Tibial nerve (tissue), 4 donors: ENCODE results near the gene NDC1. TPM values are rescaled to one million over a fixed set of nuclear protein-coding genes. Genes with fewer than 3 reads are reported as not detected.
A peak's percentile ranks its signal among the peaks of the same experiment; 100 is the strongest.

Source experiments
- DNase-seq, 2 donors: peaks; one replicate each; pipeline ENCODE4 v3.0.0-alpha.2; 2019; ENCODE audit warnings: low spot score in 2 of 2
- H3K27ac ChIP-seq, 4 donors: fragments of 200-600 bp; sonication (generic) in 3 of 4; one replicate each; pipeline ENCODE4 v1.5.1; 2017 to 2019; ENCODE audit warnings: mild to moderate bottlenecking in 1 of 4
- H3K27me3 ChIP-seq, 2 donors: fragments of 200-600 bp; sonication (generic) in 1 of 2; one replicate each; pipeline versions ENCODE4 v1.5.1 to v1.6.0; 2017 to 2019
- H3K36me3 ChIP-seq, 3 donors: fragments of 200-600 bp; sonication (generic); one replicate each; pipeline ENCODE4 v1.5.1; 2018 to 2019
- H3K4me1 ChIP-seq, 4 donors: fragments of 200-600 bp; sonication (generic) in 3 of 4; one replicate each; pipeline ENCODE4 v1.5.1; 2017 to 2019
- H3K4me3 ChIP-seq, 4 donors: fragments of 200-600 bp; sonication (generic) in 3 of 4; one replicate each; pipeline ENCODE4 v1.5.1; 2017 to 2019; ENCODE audit warnings: mild to moderate bottlenecking in 1 of 4, moderate library complexity in 1 of 4
- H3K9me3 ChIP-seq, 4 donors: fragments of 200-600 bp; sonication (generic) in 3 of 4; one replicate each; pipeline ENCODE4 v1.5.1; 2017 to 2019
- EP300 ChIP-seq, 2 donors: sonication (generic); formaldehyde crosslinking; IDR thresholded peaks; one replicate each; pipeline ENCODE4 v1.6.1; 2017; ENCODE audit warnings: antibody characterized with exemption in 2 of 2, mild to moderate bottlenecking in 1 of 2
- POLR2A ChIP-seq, 2 donors: fragments of 450-650 bp; IDR thresholded peaks; one replicate each; pipeline ENCODE4 v1.6.1; 2017; ENCODE audit warnings: antibody characterized with exemption in 2 of 2, mild to moderate bottlenecking in 2 of 2, moderate library complexity in 2 of 2
- WGBS, 2 donors: methylation state at CpG; one replicate each; pipeline ENCODE4 v1.1.5; 2018; 5-methylcytosine and 5-hydroxymethylcytosine counted together
- total RNA-seq, 4 donors: library from RNA; depleted of rRNA; stranded (reverse); fragments of >200 nt; gene quantifications; one replicate each; pipeline ENCODE4 v1.1.0, GENCODE V29; 2016
- TF ChIP-seq, protein P1 (sequence below), 5 experiments: fragments of 200-600 bp in 3 of 5; fragments of 450-650 bp in 2 of 5; sonication (generic) in 3 of 5; IDR thresholded peaks; one replicate each; pipeline ENCODE4 v1.5.1; 2016 to 2019; ENCODE audit warnings: antibody characterized with exemption in 5 of 5, mild to moderate bottlenecking in 3 of 5, moderate library complexity in 2 of 5

NDC1 gene
- total RNA-seq, 4 donors from 2014 or later, result 8.0 to 13.5 (median 11.5) TPM

- Histone ChIP-seq H3K27me3 (no peaks in the 10 kb centered on the region), H3K4me1 (no peaks in the 10 kb centered on the region), H3K9me3 (no peaks in the 10 kb centered on the region), H3K4me3 (no peak overlapping the region), H3K36me3 (peaks cover 0 to 69% (median 2%) of the 10 kb centered on the region in 3 donors), H3K27ac (no peak overlapping the region)
- no peak for DNase-seq
- TF ChIP-seq POLR2A (IDR thresholded peaks at IDR 0.05) (no peak), EP300 (IDR thresholded peaks at IDR 0.05) (no peak)
- TF ChIP-seq, protein P1, sequence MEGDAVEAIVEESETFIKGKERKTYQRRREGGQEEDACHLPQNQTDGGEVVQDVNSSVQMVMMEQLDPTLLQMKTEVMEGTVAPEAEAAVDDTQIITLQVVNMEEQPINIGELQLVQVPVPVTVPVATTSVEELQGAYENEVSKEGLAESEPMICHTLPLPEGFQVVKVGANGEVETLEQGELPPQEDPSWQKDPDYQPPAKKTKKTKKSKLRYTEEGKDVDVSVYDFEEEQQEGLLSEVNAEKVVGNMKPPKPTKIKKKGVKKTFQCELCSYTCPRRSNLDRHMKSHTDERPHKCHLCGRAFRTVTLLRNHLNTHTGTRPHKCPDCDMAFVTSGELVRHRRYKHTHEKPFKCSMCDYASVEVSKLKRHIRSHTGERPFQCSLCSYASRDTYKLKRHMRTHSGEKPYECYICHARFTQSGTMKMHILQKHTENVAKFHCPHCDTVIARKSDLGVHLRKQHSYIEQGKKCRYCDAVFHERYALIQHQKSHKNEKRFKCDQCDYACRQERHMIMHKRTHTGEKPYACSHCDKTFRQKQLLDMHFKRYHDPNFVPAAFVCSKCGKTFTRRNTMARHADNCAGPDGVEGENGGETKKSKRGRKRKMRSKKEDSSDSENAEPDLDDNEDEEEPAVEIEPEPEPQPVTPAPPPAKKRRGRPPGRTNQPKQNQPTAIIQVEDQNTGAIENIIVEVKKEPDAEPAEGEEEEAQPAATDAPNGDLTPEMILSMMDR (IDR thresholded peaks at IDR 0.05), result no peak
- WGBS, 2 donors, result 42 to 44% methylated on average over 4 of the region's 4 CpGs
These were observed 33.1 kb upstream of the NDC1 start for GRCh38 chr1:53871221-53871620.

- no peaks in the 10 kb centered on the region for H3K27me3 ChIP-seq
- no peak for TF ChIP-seq POLR2A (IDR thresholded peaks at IDR 0.05)
- TF ChIP-seq, protein P1 (IDR thresholded peaks at IDR 0.05), result no peak
- TF ChIP-seq EP300 (IDR thresholded peaks at IDR 0.05), result no peak
- H3K36me3 ChIP-seq, result peaks cover 0 to 68% (median 7%) of the 10 kb centered on the region in 3 donors
- WGBS, 2 donors, result 58% methylated on average over 11 of the region's 11 CpGs
- H3K4me1 ChIP-seq, result no peaks in the 10 kb centered on the region
- H3K4me3 ChIP-seq, result no peak overlapping the region
- H3K9me3 ChIP-seq, result no peaks in the 10 kb centered on the region
- no peak for DNase-seq
- H3K27ac ChIP-seq, result peak overlapping the region in 1 of 4 donors; percentile 28
These were observed 31.5 kb upstream of the NDC1 start for GRCh38 chr1:53869454-53870117.

GRCh38 chr1:53868565-53868964, 30.5 kb upstream of the NDC1 start:
- no peak for DNase-seq
- no peak overlapping the region for H3K4me3 ChIP-seq
- peaks cover 0 to 69% (median 7%) of the 10 kb centered on the region in 3 donors for H3K36me3 ChIP-seq
- WGBS, 2 donors, result 81 to 89% methylated on average over 1 of the region's 1 CpG
- no peaks in the 10 kb centered on the region for H3K27me3 ChIP-seq
- no peaks in the 10 kb centered on the region for H3K9me3 ChIP-seq
- no peak for TF ChIP-seq POLR2A (IDR thresholded peaks at IDR 0.05)
- no peak overlapping the region for H3K27ac ChIP-seq
- H3K4me1 ChIP-seq, result no peaks in the 10 kb centered on the region

DNA sequence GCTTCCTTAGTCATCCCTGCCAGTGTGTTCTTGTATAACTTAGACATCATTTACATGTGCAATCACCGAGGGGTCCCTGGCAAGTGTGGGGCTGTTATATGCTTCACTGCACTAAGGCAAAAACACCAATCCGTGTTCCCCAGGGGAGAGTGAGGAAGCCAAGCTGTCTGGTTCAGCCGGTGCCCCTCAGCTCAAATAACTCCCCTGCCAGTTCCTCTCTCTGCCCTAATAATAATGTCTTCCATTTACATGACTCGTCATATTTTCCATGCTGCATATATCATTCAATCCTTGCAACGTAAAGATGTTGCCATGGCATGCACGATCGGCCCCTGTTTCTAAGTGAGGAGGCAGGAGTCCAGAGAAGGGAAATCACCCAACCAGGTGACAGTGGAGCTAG, 24.4 kb upstream of the NDC1 start:
- no peaks in the 10 kb centered on the region for H3K4me1 ChIP-seq
- no peak for DNase-seq
- no peak overlapping the region for H3K4me3 ChIP-seq
- no peaks in the 10 kb centered on the region for H3K27me3 ChIP-seq
- no peak for TF ChIP-seq POLR2A (IDR thresholded peaks at IDR 0.05)
- TF ChIP-seq, protein P1 (IDR thresholded peaks at IDR 0.05), result no peak
- no peak for TF ChIP-seq EP300 (IDR thresholded peaks at IDR 0.05)
- WGBS, 2 donors, result 67 to 69% methylated on average over 7 of the region's 7 CpGs
- H3K27ac ChIP-seq, result no peak overlapping the region
- H3K9me3 ChIP-seq, result no peaks in the 10 kb centered on the region
- H3K36me3 ChIP-seq, result peaks cover 0 to 91% (median 13%) of the 10 kb centered on the region in 3 donors

DNA sequence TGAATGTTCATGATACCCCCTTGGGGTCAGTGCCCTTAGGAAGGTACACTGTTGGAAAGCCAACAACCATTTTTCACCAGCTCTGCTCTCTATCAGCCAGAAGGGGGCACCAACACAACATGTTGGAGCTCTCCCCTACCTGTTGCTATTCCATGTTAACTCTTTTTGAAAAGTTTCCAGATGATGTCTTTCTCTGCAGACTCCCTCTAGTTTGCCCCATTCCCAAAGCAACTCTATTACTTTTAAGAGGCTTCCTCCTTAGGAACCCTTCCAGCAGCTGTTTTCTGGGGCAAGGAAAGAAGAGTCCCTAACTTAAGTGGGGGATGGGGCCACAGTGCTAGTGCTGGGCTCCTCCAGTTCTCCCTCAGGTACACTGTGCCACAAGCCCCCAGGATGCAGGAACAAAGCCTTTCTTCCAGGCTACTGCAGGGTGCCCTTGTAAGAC, 22.9 kb upstream of the NDC1 start:
- H3K27me3 ChIP-seq, result no peaks in the 10 kb centered on the region
- no peak for DNase-seq
- no peaks in the 10 kb centered on the region for H3K9me3 ChIP-seq
- H3K36me3 ChIP-seq, result peaks cover 0 to 93% (median 10%) of the 10 kb centered on the region in 3 donors
- H3K4me3 ChIP-seq, result no peak overlapping the region
- TF ChIP-seq, protein P1 (IDR thresholded peaks at IDR 0.05), result peak; percentile 46 to 63 (median 57)
- TF ChIP-seq EP300 (IDR thresholded peaks at IDR 0.05), result no peak
- H3K27ac ChIP-seq, result no peak overlapping the region
- no peaks in the 10 kb centered on the region for H3K4me1 ChIP-seq
